H9 (cell line): ENCODE data around the gene PERP. TPM values are rescaled to one million over a fixed set of nuclear protein-coding genes. Genes with fewer than 3 reads are reported as not detected.

ENCODE experiments used
- DNase-seq: peaks from one replicate; pipeline ENCODE4 v3.0.0-alpha.2; 2017
- H2AFZ ChIP-seq: one replicate; pipeline ENCODE4 v1.6.1; 2013; ENCODE audit warnings: mild to moderate bottlenecking, low read length, control low read depth, moderate library complexity
- H2AK5ac ChIP-seq: 2 replicates; pipeline ENCODE4 v1.6.1; 2013; ENCODE audit warnings: low read length, control low read depth, mixed read lengths; ENCODE audit not compliant: insufficient read length
- H2BK120ac ChIP-seq: one replicate; pipeline ENCODE4 v1.6.1; 2013; ENCODE audit warnings: low read depth, mild to moderate bottlenecking, low read length, control low read depth, inconsistent platforms; ENCODE audit not compliant: poor library complexity, severe bottlenecking
- H2BK12ac ChIP-seq: 2 replicates; pipeline ENCODE4 v1.6.1; 2013; ENCODE audit warnings: low read length, control low read depth, mixed read lengths, low read depth; ENCODE audit not compliant: insufficient read length
- H2BK15ac ChIP-seq: 2 replicates; pipeline ENCODE4 v1.6.1; 2013; ENCODE audit warnings: low read depth, low read length, control low read depth
- H2BK20ac ChIP-seq: one replicate; pipeline ENCODE4 v1.6.1; 2013; ENCODE audit warnings: low read depth, mild to moderate bottlenecking, low read length, control low read depth, inconsistent platforms; ENCODE audit not compliant: poor library complexity, severe bottlenecking
- H2BK5ac ChIP-seq: 2 replicates; pipeline ENCODE4 v1.6.1; 2013; ENCODE audit warnings: low read length, control low read depth, mixed read lengths; ENCODE audit not compliant: insufficient read length
- H3K14ac ChIP-seq: 2 replicates; pipeline ENCODE4 v1.6.1; 2013; ENCODE audit warnings: low read length, control low read depth; ENCODE audit not compliant: insufficient read depth
- H3K18ac ChIP-seq: 2 replicates; pipeline ENCODE4 v1.6.1; 2013; ENCODE audit warnings: low read depth, mild to moderate bottlenecking, mixed read lengths, low read length, control low read depth; ENCODE audit not compliant: insufficient read length
- H3K23ac ChIP-seq: 2 replicates; pipeline ENCODE4 v1.6.1; 2013; ENCODE audit warnings: low read length, control low read depth, mixed read lengths, low read depth; ENCODE audit not compliant: insufficient read length
- H3K23me2 ChIP-seq: 2 replicates; pipeline ENCODE4 v1.6.1; 2013; ENCODE audit warnings: low read depth, mild to moderate bottlenecking, mixed read lengths, low read length, control low read depth; ENCODE audit not compliant: insufficient read length, poor library complexity, severe bottlenecking
- H3K27ac ChIP-seq: 2 replicates; pipeline ENCODE4 v1.5.1; 2013; ENCODE audit warnings: low read length, control low read depth, mixed read lengths, low read depth; ENCODE audit not compliant: insufficient read length
- H3K27me3 ChIP-seq: 2 replicates; pipeline ENCODE4 v1.6.1; 2013; ENCODE audit warnings: low read length, control low read depth, inconsistent platforms; ENCODE audit not compliant: insufficient read depth
- H3K4ac ChIP-seq: 2 replicates; pipeline ENCODE4 v1.6.1; 2013; ENCODE audit warnings: low read depth, mild to moderate bottlenecking, control low read depth, inconsistent platforms, low read length, moderate library complexity
- H3K4me1 ChIP-seq: 2 replicates; pipeline ENCODE4 v1.6.1; 2013; ENCODE audit warnings: low read length, control low read depth, inconsistent platforms; ENCODE audit not compliant: insufficient read depth
- H3K4me2 ChIP-seq: 2 replicates; pipeline ENCODE4 v1.6.1; 2013; ENCODE audit warnings: low read length, control low read depth, mixed read lengths; ENCODE audit not compliant: insufficient read length, insufficient read depth
- H3K56ac ChIP-seq: 2 replicates; pipeline ENCODE4 v1.6.1; 2013; ENCODE audit warnings: low read depth, mild to moderate bottlenecking, mixed read lengths, low read length, control low read depth; ENCODE audit not compliant: insufficient read length
- H3K79me1 ChIP-seq: 2 replicates; pipeline ENCODE4 v1.6.1; 2013; ENCODE audit warnings: low read depth, mild to moderate bottlenecking, moderate library complexity, low read length, control low read depth, inconsistent platforms; ENCODE audit not compliant: insufficient read depth, poor library complexity, severe bottlenecking
- H3K79me2 ChIP-seq: 2 replicates; pipeline ENCODE4 v1.6.1; 2013; ENCODE audit warnings: low read length, control low read depth, inconsistent platforms; ENCODE audit not compliant: insufficient read depth
- H3K9ac ChIP-seq: 2 replicates; pipeline ENCODE4 v1.6.1; 2013; ENCODE audit warnings: low read length, control low read depth, mixed read lengths; ENCODE audit not compliant: insufficient read length; ENCODE audit errors: extremely low read depth
- H3K9me3 ChIP-seq: one replicate; pipeline ENCODE4 v1.6.1; 2013; ENCODE audit warnings: low read depth, low read length, inconsistent platforms; ENCODE audit not compliant: control insufficient read depth
- H3T11ph ChIP-seq: one replicate; pipeline ENCODE4 v1.6.1; 2013; ENCODE audit warnings: mild to moderate bottlenecking, low read length, control low read depth, inconsistent platforms
- H4K20me1 ChIP-seq: one replicate; pipeline ENCODE4 v1.6.1; 2013; ENCODE audit not compliant: control insufficient read depth, insufficient read length, insufficient read depth
- H4K5ac ChIP-seq: 2 replicates; pipeline ENCODE4 v1.6.1; 2013; ENCODE audit warnings: low read depth, mild to moderate bottlenecking, mixed read lengths, low read length, control low read depth; ENCODE audit not compliant: insufficient read length
- H4K8ac ChIP-seq: replicated peaks from 2 replicates; pipeline ENCODE4 v1.6.1; 2013; ENCODE audit warnings: low read length, control low read depth, mixed read lengths, low read depth; ENCODE audit not compliant: insufficient read length
- H4K91ac ChIP-seq: 2 replicates; pipeline ENCODE4 v1.6.1; 2013; ENCODE audit warnings: low read depth, mild to moderate bottlenecking, moderate library complexity, mixed read lengths, low read length, control low read depth; ENCODE audit not compliant: insufficient read length
- H3K27ac Mint-ChIP-seq, 3 experiments: 2 replicates in 2 of 3; 3 replicates in 1 of 3; pipeline ENCODE4 v1.8.0; 2020 to 2021; ENCODE audit warnings: mixed read lengths in 3 of 3, mild to moderate bottlenecking in 1 of 3, moderate library complexity in 1 of 3
- H3K27me3 Mint-ChIP-seq: 2 replicates; pipeline ENCODE4 v1.8.0; 2021; ENCODE audit warnings: low read depth, mild to moderate bottlenecking, moderate library complexity, mixed read lengths
- H3K36me3 Mint-ChIP-seq, 3 experiments: 2 replicates in 2 of 3; 3 replicates in 1 of 3; pipeline ENCODE4 v1.8.0; 2020 to 2021; ENCODE audit warnings: low read depth in 3 of 3, mixed read lengths in 3 of 3; ENCODE audit not compliant: insufficient read depth in 1 of 3
- H3K4me1 Mint-ChIP-seq, 2 experiments: 2 replicates each; pipeline ENCODE4 v1.8.0; 2020; ENCODE audit warnings: mixed read lengths in 2 of 2
- H3K4me3 Mint-ChIP-seq, 2 experiments: 2 replicates in 1 of 2; 3 replicates in 1 of 2; pipeline ENCODE4 v1.8.0; 2020 to 2021; ENCODE audit warnings: mild to moderate bottlenecking in 2 of 2, mixed read lengths in 2 of 2, moderate library complexity in 1 of 2
- H3K9me3 Mint-ChIP-seq, 2 experiments: 2 replicates in 1 of 2; 3 replicates in 1 of 2; pipeline ENCODE4 v1.8.0; 2020; ENCODE audit warnings: mild to moderate bottlenecking in 2 of 2, mixed read lengths in 2 of 2, moderate library complexity in 1 of 2
- WGBS: extraction: QIAGEN DNeasy Blood & Tissue Kit; methylation state at CpG from one replicate; pipeline ENCODE4 v1.1.7; 2013; ENCODE audit warnings: missing lambda C conversion rate, low lambda C conversion rate, mixed read lengths; ENCODE audit not compliant: insufficient read length; ENCODE audit errors: extremely low coverage; 5-methylcytosine and 5-hydroxymethylcytosine counted together
- total RNA-seq: library from RNA; stranded (reverse); gene quantifications from 2 replicates; pipeline ENCODE4 v1.2.1, GENCODE V29; 2021
- TF ChIP-seq, protein P1 (sequence below): fragments of 200-600 bp; sonication (generic); conservative IDR thresholded peaks from 3 replicates; pipeline ENCODE4 v1.8.0; 2021; ENCODE audit warnings: antibody characterized with exemption, mild to moderate bottlenecking

Gene PERP
- total RNA-seq, 1 experiment from 2014 or later: 28.7 TPM

DNA sequence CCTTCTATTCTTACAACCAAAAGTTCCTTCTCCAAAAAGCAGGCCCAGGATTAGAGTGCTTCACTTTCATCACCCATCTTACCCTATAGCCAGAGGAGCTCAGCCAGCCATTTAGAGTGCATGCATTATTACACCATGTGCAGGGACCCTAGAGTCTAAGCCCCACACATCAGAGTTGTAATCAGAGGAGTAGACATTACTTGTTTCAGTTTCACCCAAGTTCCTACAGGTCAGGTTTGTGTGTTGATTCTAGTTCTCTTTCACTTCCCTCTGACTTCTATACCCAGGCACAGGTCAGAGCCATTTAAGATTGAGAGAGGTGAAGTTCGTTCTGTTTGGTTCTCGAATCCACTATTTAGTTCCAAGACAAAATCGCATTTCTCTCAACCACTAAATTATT is 38.2 kb upstream of the PERP start:
- no peaks in the 10 kb centered on the region; the same call in 1 of the 2 replicates for H3K4me1 ChIP-seq
- TF ChIP-seq, protein P1, sequence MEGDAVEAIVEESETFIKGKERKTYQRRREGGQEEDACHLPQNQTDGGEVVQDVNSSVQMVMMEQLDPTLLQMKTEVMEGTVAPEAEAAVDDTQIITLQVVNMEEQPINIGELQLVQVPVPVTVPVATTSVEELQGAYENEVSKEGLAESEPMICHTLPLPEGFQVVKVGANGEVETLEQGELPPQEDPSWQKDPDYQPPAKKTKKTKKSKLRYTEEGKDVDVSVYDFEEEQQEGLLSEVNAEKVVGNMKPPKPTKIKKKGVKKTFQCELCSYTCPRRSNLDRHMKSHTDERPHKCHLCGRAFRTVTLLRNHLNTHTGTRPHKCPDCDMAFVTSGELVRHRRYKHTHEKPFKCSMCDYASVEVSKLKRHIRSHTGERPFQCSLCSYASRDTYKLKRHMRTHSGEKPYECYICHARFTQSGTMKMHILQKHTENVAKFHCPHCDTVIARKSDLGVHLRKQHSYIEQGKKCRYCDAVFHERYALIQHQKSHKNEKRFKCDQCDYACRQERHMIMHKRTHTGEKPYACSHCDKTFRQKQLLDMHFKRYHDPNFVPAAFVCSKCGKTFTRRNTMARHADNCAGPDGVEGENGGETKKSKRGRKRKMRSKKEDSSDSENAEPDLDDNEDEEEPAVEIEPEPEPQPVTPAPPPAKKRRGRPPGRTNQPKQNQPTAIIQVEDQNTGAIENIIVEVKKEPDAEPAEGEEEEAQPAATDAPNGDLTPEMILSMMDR: no peak

More for the DNA sequence above, 38.2 kb upstream of the PERP start:
- no peaks in the 10 kb centered on the region for H3K79me2 ChIP-seq
- H3K4me1 Mint-ChIP-seq: no peaks in the 10 kb centered on the region
- no peak overlapping the region for H3K18ac ChIP-seq
- H3K27me3 Mint-ChIP-seq: no peaks in the 10 kb centered on the region; the same call in none of the 2 replicates
- H3K9me3 ChIP-seq: no peaks in the 10 kb centered on the region
- no peak overlapping the region for H2AFZ ChIP-seq
- H3T11ph ChIP-seq: no peak overlapping the region
- no peaks in the 10 kb centered on the region for H4K20me1 ChIP-seq
- no peak overlapping the region for H3K23ac ChIP-seq
- H3K27ac ChIP-seq: no peak overlapping the region
- no peaks in the 10 kb centered on the region for H3K23me2 ChIP-seq
- H4K91ac ChIP-seq: no peak overlapping the region
- H3K79me1 ChIP-seq: no peaks in the 10 kb centered on the region
- H2BK12ac ChIP-seq: no peak overlapping the region
- H3K14ac ChIP-seq: no peak overlapping the region
- no CpG with 5 or more reads among the region's 3 CpGs for WGBS
- H2AK5ac ChIP-seq: no peak overlapping the region
- H2BK15ac ChIP-seq: no peak overlapping the region
- H3K4me2 ChIP-seq: no peak overlapping the region
- no peaks in the 10 kb centered on the region for H3K36me3 Mint-ChIP-seq
- DNase-seq: no peak
- no peak overlapping the region for H2BK120ac ChIP-seq
- H2BK5ac ChIP-seq: no peak overlapping the region
- H3K27ac Mint-ChIP-seq: no peak overlapping the region
- no peak overlapping the region for H4K5ac ChIP-seq
- no peak overlapping the region for H3K4me3 Mint-ChIP-seq
- no peak overlapping the region for H3K9ac ChIP-seq
- H3K27me3 ChIP-seq: no peaks in the 10 kb centered on the region
- no peak overlapping the region for H3K4ac ChIP-seq
- H4K8ac ChIP-seq: no peak overlapping the region
- no peak overlapping the region for H3K56ac ChIP-seq
- no peaks in the 10 kb centered on the region for H3K9me3 Mint-ChIP-seq
- H2BK20ac ChIP-seq: no peak overlapping the region
